Activated T-helper 17 cell treated with anti-CD3 and anti-CD28 coated beads, Interleukin-2, amount 50 U/mL, for 72 hours (primary cell): ENCODE measurements around the gene KRTAP12-3. TPM values are rescaled to one million over a fixed set of nuclear protein-coding genes. Genes with fewer than 3 reads are reported as not detected.
"Not testable (repeated sequence)": the region's sequence is repeated elsewhere in the genome, so short reads cannot be mapped to it uniquely, and the experiment has no call there.

Experiments
- ATAC-seq: fragments of 150-1000 bp; cut with Tn5 transposase; replicated peaks from 2 replicates; pipeline ENCODE4 v1.10.0; 2021; ENCODE audit warnings: mild to moderate bottlenecking, moderate library complexity
- H3K27ac Mint-ChIP-seq: one replicate; pipeline ENCODE4 v1.8.0; 2022; ENCODE audit warnings: mixed read lengths
- H3K27me3 Mint-ChIP-seq: one replicate; pipeline ENCODE4 v1.8.0; 2022; ENCODE audit warnings: mixed read lengths
- H3K36me3 Mint-ChIP-seq: one replicate; pipeline ENCODE4 v1.8.0; 2022; ENCODE audit warnings: low read depth, mild to moderate bottlenecking, mixed read lengths
- H3K4me1 Mint-ChIP-seq: one replicate; pipeline ENCODE4 v1.8.0; 2022; ENCODE audit warnings: mixed read lengths
- H3K4me3 Mint-ChIP-seq: one replicate; pipeline ENCODE4 v1.8.0; 2022; ENCODE audit warnings: mild to moderate bottlenecking, mixed read lengths
- H3K9me3 Mint-ChIP-seq: one replicate; pipeline ENCODE4 v1.8.0; 2022; ENCODE audit warnings: mixed read lengths
- total RNA-seq, 2 donors: library from RNA; stranded (reverse); gene quantifications; one replicate each; pipeline ENCODE4 v1.2.3, GENCODE V29; 2022

The KRTAP12-3 gene
- total RNA-seq, 2 donors from 2014 or later = not detected

DNA sequence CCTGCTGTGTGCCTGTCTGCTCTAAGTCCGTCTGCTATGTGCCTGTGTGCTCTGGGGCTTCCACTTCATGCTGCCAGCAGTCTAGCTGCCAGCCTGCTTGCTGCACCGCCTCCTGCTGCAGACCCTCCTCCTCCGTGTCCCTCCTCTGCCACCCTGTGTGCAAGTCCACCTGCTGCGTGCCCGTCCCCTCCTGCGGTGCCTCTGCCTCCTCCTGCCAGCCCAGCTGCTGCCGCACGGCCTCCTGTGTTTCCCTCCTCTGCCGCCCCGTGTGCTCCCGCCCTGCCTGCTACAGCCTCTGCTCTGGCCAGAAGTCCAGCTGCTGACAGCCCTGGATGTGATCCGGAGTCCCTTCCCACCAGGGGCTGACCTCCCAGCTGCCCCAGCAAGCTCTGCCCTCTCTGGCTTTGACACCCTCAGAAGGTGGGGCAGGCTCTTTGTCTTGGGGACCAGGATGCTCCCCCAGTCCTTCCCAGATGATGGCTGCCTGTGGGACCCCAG, 19.8 kb upstream of the KRTAP12-3 start:
- H3K9me3 Mint-ChIP-seq, H3K4me1 Mint-ChIP-seq, H3K36me3 Mint-ChIP-seq, H3K27ac Mint-ChIP-seq, H3K27me3 Mint-ChIP-seq, ATAC-seq, H3K4me3 Mint-ChIP-seq: not testable (repeated sequence)

DNA sequence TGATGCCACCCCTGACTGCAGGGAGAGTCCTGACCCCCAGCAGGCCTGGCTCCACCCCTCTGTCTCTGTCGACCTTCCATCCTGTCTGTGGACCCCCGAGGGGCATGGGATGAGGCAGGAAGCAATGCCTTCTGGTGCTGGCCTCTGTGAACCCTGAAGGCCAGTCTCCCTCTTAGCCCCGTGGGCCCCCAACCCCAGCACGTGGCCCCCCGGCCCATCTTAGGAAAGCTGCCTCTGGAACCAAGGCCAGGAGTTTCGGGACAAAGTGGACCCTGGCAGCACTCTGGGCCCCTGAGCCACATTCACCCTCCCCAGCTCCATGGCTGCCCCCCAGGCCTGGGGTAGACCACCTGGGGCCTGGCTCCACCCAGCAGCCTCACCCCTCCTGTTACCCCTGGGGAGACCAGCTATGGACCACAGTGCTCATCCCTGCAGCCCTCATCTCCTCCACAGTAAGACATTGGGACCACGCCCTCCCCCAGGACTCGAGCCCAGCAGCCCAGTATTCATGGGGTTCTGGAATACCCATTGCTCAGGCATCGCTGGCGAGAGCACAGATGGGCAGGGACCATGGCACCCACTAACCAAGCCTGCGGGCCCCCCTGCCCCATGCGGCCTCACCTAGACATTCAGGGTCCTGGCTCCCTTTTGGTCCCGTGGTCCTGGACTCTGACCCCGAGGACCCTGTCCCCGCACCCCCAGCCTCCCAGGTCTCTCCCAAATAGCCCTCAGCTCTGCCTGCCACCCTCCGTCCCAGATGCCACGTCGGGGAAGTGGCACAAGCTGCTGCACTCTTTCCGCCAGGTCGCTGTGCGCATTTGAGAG, 19.0 kb upstream of the KRTAP12-3 start:
- H3K4me3 Mint-ChIP-seq, H3K36me3 Mint-ChIP-seq, H3K4me1 Mint-ChIP-seq, ATAC-seq, H3K27me3 Mint-ChIP-seq, H3K27ac Mint-ChIP-seq: not testable (repeated sequence)
- peaks cover 13% of the 10 kb centered on the region for H3K9me3 Mint-ChIP-seq

DNA sequence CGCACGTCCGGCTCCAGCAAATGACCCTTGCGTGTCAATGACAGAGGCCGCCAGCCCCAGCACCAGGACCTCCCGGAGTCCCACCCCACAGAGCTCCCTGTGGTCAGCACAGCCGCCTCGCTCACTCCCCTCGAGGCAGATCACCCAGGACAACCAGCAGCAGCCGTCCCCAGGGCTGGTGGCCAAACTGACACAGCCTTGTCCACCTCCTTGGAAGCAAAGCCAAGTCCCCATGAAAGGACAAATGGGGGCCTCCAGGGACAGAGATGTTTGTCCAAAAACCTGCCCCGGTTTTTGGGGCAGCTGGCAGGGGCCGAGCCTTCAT, 18.4 kb upstream of the KRTAP12-3 start:
- H3K36me3 Mint-ChIP-seq = no peaks in the 10 kb centered on the region
- H3K27ac Mint-ChIP-seq = no peak overlapping the region
- ATAC-seq = no peak

DNA sequence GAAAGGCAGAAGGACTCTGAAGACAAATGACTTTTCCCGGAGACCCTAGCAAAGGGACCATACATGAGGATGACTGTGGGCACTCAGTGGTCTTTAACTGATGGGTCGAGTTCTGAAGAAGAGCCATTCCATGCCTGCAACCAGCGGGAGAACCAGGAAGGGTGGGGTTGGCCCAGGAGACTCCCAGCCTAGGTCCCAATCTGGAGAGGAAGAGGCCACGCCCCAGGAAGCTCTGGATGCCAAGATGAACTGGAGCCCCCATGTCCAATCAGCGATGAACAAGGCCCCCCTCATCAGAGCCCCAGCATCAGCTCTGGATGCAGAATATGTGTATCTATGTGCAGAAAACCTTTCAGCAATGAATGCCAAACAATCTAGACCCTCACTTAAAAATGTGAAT, 17.0 kb upstream of the KRTAP12-3 start:
- H3K27me3 Mint-ChIP-seq = peaks cover 10% of the 10 kb centered on the region
- ATAC-seq = no peak
- H3K9me3 Mint-ChIP-seq = peaks cover 25% of the 10 kb centered on the region
- H3K4me1 Mint-ChIP-seq = peaks cover 5% of the 10 kb centered on the region
- no peak overlapping the region for H3K4me3 Mint-ChIP-seq
- H3K27ac Mint-ChIP-seq = no peak overlapping the region
- H3K36me3 Mint-ChIP-seq = no peaks in the 10 kb centered on the region

More for the DNA sequence above, 18.4 kb upstream of the KRTAP12-3 start:
- Mint-ChIP-seq H3K9me3 (peaks cover 17% of the 10 kb centered on the region), H3K4me3 (no peak overlapping the region), H3K4me1 (peaks cover 5% of the 10 kb centered on the region), H3K27me3 (peaks cover 10% of the 10 kb centered on the region)

DNA sequence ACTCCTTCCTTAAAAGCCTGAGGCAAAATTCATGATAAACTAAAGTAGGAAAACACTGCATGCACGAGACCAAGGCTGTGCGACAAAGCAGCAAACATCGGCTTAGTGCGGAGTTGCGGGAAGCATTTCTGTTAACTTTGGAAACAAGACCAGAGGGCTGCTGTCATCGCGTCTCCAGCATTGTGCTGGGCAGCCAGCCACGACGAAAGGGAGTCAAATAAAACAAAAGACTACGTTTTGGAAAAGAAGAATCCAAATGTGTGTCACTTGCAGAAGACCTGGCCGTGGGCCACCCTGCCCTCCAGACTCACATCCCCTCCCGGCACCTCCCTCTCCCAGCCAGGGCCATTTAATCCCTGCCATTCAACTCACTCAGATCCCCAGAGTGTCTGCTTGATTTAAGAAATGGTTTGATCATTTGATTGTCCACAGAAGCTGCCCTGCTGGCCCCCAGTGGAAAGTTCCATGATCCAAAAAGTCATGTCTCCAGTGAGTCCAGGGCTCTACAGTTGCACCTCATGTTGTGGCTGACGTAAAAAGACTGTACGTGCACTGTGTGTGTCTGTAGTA, 13.9 kb upstream of the KRTAP12-3 start:
- Mint-ChIP-seq H3K4me1 (no peaks in the 10 kb centered on the region), H3K27me3 (peaks cover 10% of the 10 kb centered on the region), H3K9me3 (peaks cover 25% of the 10 kb centered on the region), H3K36me3 (no peaks in the 10 kb centered on the region), H3K4me3 (no peak overlapping the region), H3K27ac (no peak overlapping the region)
- ATAC-seq = no peak

DNA sequence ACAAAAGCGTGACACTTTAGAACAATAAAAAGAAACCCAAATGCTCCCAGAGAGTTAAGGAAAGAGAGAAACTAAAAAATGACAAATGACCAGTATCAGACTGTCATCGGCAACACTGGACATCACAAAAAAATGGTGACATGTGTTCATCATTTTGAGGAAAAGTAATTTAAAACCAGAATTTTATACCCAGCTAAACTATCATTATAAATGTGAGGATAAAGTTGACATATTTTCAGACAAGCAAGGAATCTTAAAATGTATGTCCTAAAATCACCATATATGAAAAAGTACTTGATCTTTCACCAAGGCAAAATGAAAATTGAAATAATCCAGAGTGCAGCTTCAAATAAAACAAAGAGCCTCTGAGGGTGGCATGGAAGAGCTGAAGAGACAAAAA, 12.9 kb upstream of the KRTAP12-3 start:
- ATAC-seq = no peak
- no peak overlapping the region for H3K4me3 Mint-ChIP-seq
- H3K27me3 Mint-ChIP-seq = peaks cover 8% of the 10 kb centered on the region
- H3K4me1 Mint-ChIP-seq = no peaks in the 10 kb centered on the region
- H3K27ac Mint-ChIP-seq = no peak overlapping the region
- no peaks in the 10 kb centered on the region for H3K36me3 Mint-ChIP-seq
- peaks cover 25% of the 10 kb centered on the region for H3K9me3 Mint-ChIP-seq

DNA sequence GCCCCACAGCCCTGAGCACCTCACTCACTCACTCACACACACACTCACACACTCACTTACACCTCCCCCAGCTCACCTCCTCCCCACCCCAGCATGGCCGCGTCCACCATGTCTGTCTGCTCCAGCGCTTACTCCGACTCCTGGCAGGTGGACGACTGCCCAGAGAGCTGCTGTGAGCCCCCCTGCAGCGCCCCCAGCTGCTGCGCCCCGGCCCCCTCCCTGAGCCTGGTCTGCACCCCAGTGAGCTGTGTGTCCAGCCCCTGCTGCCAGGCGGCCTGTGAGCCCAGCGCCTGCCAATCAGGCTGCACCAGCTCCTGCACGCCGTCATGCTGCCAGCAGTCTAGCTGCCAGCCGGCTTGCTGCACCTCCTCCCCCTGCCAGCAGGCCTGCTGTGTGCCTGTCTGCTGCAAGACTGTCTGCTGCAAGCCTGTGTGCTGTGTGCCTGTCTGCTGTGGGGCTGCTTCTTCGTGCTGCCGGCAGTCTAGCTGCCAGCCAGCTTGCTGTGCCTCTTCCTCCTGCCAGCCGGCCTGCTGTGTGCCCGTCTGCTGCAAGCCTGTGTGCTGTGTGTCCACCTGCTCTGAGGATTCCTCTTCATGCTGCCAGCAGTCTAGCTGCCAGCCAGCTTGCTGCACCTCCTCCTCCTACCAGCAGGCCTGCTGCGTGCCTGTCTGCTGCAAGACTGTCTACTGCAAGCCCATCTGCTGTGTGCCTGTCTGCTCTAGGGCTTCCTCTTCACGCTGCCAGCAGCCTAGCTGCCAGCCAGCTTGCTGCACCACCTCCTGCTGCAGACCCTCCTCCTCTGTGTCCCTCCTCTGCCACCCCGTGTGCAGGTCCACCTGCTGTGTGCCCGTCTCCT, 11.1 kb upstream of the KRTAP12-3 start, which contains the start of gene KRTAP10-11:
Gene KRTAP10-11, plus strand, starts transcription at position 49 of the 856 bp plus-strand sequence. Its CDS starts 45 bp downstream, at position 94.
- H3K4me3 Mint-ChIP-seq, H3K36me3 Mint-ChIP-seq, H3K4me1 Mint-ChIP-seq, H3K27me3 Mint-ChIP-seq, ATAC-seq, H3K27ac Mint-ChIP-seq: not testable (repeated sequence)
- H3K9me3 Mint-ChIP-seq = peaks cover 20% of the 10 kb centered on the region

DNA sequence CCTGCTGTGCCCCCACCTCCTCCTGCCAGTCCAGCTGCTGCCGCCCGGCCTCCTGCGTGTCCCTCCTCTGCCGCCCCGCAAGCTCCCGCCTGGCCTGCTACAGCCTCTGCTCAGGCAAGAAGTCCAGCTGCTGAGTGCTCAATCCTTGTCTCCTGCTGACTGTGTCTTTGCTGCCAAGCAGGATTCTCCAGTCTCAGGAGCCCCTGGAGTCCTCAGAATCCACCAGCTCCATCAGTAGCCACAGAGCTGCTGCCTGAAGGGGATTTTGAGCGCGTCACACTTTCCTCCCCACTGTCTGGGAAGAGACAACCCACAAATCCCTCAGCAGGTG, 10.5 kb upstream of the KRTAP12-3 start:
- Mint-ChIP-seq H3K9me3 (peaks cover 18% of the 10 kb centered on the region), H3K27ac (no peak overlapping the region), H3K4me3 (no peak overlapping the region), H3K27me3 (no peaks in the 10 kb centered on the region), H3K36me3 (no peaks in the 10 kb centered on the region), H3K4me1 (no peaks in the 10 kb centered on the region)
- no peak for ATAC-seq

DNA sequence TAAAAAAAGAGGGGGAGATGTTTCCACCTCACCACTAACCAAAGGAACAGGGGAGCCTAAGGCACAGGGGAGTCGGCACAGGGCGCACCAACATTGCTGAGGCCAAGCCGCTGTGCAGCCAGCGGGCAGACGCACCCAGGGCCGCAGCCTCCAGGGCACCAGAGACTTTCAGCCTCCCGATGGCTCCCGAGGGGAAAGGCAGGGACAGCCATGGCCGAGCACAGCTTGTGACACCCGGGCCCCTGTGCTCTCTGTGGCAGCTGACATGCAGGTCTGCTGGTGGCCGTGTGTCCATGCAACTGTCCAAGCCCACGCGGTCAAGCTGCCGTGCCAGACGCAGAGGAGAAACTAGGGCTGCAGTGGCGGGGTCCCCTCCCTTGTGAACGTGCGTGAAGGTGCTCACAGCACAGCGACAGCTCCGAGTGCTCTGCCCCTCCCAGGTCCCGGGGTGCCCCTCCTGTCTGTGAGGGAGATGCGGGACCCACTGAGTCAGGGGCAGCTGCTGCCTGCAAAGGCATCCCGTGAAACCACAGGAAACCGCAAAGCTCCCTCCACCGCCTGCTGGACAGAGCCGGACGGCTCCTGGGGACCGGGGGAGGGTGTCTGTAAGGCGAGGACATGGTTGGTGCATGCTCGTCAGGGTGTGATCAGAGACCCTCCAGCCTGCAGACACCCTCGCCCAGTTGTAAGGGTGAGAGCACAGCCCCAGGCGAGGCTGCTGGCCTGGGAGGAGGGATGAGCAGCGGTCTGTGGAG, 9.0 kb upstream of the KRTAP12-3 start:
- Mint-ChIP-seq H3K4me1 (no peaks in the 10 kb centered on the region), H3K4me3 (no peak overlapping the region), H3K9me3 (peaks cover 12% of the 10 kb centered on the region), H3K27ac (no peak overlapping the region), H3K36me3 (no peaks in the 10 kb centered on the region), H3K27me3 (no peaks in the 10 kb centered on the region)
- ATAC-seq = no peak

DNA sequence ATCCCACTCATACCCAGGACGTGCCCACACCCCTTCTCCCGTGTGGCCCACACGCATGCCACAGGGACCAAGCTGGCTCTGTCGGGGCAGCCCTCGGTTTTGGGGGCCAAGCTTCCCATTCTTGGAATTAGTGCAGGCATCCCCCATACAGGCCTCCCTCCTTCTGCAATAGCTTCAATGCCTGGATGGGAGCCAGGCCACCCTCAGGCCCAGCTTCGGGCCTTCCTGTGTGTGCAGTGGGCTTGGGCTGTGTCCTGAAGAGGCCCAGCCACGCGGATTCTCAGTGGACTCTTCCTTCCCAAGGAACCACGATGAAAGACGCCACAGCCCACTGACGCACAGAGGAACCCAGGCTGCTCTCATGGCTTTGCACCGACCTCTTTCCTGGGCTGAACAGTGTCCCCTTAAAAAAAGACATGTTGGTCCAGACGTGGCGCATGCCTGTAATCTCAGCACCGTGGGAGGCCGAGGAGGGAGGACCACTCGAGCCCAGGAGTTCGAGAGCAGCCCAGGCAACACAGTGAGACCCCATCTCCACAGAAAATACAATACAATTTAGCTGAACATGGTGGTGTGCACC, 8.1 kb upstream of the KRTAP12-3 start:
- no peaks in the 10 kb centered on the region for H3K36me3 Mint-ChIP-seq
- H3K27ac Mint-ChIP-seq = no peak overlapping the region

DNA sequence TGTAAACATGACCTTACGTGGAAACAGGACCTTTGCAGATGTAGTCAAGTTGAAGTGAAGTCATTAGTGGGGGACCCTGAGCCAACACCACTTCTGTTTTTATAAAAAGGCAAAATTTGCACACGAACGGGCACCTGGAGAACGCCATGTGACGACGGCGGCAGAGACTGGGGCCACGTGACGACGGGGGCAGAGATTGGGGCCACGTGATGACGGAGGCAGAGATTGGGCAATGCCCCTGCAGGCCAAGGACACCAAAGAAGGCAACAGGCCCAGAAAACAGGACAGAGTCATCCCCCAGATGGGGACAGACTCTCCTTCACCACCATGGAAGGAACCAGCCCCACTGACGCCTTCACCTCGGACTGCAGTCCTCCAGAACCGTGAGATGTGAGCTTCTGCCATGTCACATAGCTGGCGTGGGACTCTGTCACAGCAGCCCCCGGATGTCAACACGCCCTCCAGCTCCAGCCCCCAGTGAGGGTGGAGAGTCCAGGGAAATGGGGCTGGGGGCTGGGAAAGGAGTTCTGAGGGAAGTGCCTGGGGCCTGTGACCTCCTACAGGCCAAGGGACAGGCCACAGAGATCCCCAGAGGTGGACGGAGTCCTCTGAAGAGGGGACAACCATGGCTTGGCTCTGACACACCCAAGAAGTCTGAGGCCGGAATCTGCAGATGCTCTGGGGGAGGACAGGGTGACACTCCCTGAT, 7.3 kb upstream of the KRTAP12-3 start:
- no peaks in the 10 kb centered on the region for H3K36me3 Mint-ChIP-seq
- no peaks in the 10 kb centered on the region for H3K9me3 Mint-ChIP-seq
- H3K27ac Mint-ChIP-seq = no peak overlapping the region
- peaks cover 4% of the 10 kb centered on the region for H3K4me1 Mint-ChIP-seq
- no peaks in the 10 kb centered on the region for H3K27me3 Mint-ChIP-seq
- ATAC-seq = no peak
- no peak overlapping the region for H3K4me3 Mint-ChIP-seq

More for the DNA sequence above, 8.1 kb upstream of the KRTAP12-3 start:
- H3K4me1 Mint-ChIP-seq = peaks cover 4% of the 10 kb centered on the region
- no peaks in the 10 kb centered on the region for H3K27me3 Mint-ChIP-seq
- ATAC-seq = no peak
- no peak overlapping the region for H3K4me3 Mint-ChIP-seq
- H3K9me3 Mint-ChIP-seq = peaks cover 5% of the 10 kb centered on the region

DNA sequence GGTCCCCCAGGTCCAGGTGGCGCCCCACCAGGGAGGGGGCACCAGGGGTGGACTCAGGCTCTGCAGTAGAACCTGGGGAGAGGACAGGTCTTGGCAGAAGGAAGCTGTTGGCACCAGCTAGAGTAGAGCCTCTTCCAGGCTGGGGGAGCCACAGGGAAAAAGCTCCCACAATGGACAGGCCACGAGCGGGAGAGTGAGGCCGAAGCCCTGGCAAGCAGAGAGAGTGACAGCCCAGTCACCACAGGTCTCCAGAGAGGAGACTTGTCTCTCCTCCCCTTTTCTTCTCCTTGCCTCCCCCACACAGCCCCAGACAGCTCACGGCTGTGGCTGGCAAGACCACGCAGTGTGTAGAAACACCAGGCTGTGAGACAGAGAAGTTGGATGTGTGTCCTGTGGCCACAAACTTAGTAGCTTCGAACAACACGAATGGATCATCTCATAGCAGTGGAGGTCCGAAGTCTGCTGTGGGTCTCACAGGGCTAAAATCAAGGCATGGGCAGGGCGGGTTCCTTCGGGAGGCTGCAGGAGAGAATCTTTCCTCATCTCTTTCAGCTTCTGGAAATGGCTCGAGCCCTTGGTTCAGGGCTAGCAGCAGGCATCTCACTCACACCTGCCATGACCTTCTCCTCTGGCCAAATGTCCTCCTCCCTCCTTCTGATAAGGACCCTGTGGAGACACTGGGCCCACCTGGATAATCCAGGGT, 6.6 kb upstream of the KRTAP12-3 start:
- Mint-ChIP-seq H3K27me3 (no peaks in the 10 kb centered on the region), H3K9me3 (peaks cover under 1% of the 10 kb centered on the region), H3K27ac (no peak overlapping the region), H3K4me1 (peaks cover 4% of the 10 kb centered on the region), H3K36me3 (no peaks in the 10 kb centered on the region), H3K4me3 (no peak overlapping the region)
- ATAC-seq = no peak

DNA sequence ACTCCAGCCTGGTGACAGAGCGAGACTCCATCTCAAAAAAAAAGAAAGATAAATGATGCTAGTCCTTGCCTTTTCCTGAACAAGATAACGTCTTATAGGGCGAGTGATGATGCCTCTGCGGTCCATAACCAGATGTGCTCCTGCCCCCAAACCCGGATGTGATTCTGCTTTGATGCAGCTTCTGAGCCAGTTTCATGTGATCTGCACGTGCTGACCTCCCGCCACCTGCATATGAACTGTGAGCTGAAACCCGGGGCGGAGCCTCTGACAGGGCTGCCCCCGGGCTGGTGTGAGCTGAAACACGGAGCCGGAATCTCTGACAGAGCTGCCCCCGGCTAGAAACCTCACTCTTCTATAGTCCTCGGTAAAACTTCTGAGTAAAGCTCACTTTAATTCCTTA, 4.6 kb upstream of the KRTAP12-3 start:
- no peak for ATAC-seq
- H3K9me3 Mint-ChIP-seq = peaks cover 12% of the 10 kb centered on the region
- no peaks in the 10 kb centered on the region for H3K36me3 Mint-ChIP-seq

More for the DNA sequence above, 4.6 kb upstream of the KRTAP12-3 start:
- Mint-ChIP-seq H3K4me3 (no peak overlapping the region), H3K27me3 (no peaks in the 10 kb centered on the region), H3K27ac (no peak overlapping the region), H3K4me1 (peaks cover 16% of the 10 kb centered on the region)
